Liver (tissue), 9 donors: Measurements from ENCODE around the gene NLRP6. TPM values are rescaled to one million over a fixed set of nuclear protein-coding genes. Genes with fewer than 3 reads are reported as not detected.

Experiments
- DNase-seq: peaks from one replicate; pipeline ENCODE4 v3.0.0-alpha.2; 2017; ENCODE audit warnings: low spot score
- H3K27ac ChIP-seq, 2 donors: one replicate each; pipeline ENCODE4 v1.7.0; 2013; ENCODE audit warnings: inconsistent platforms in 2 of 2, low read length in 2 of 2, control low read depth in 1 of 2, low read depth in 1 of 2, mild to moderate bottlenecking in 1 of 2
- H3K27me3 ChIP-seq, 4 donors: one replicate each; pipeline versions ENCODE4 v1.6.1 to v1.7.0; 2013; ENCODE audit warnings: low read length in 3 of 4, inconsistent platforms in 1 of 4, mild to moderate bottlenecking in 1 of 4, moderate library complexity in 1 of 4; ENCODE audit not compliant: control insufficient read depth in 4 of 4, insufficient read depth in 4 of 4
- H3K36me3 ChIP-seq, 4 donors: one replicate each; pipeline versions ENCODE4 v1.6.1 to v1.7.0; 2013; ENCODE audit warnings: low read length in 3 of 4, mild to moderate bottlenecking in 3 of 4, low read depth in 1 of 4, moderate library complexity in 1 of 4; ENCODE audit not compliant: control insufficient read depth in 4 of 4, insufficient read depth in 3 of 4
- H3K4me1 ChIP-seq, 4 donors: one replicate each; pipeline versions ENCODE4 v1.6.1 to v1.7.0; 2013; ENCODE audit warnings: low read length in 3 of 4, mild to moderate bottlenecking in 3 of 4, moderate library complexity in 1 of 4; ENCODE audit not compliant: control insufficient read depth in 4 of 4, insufficient read depth in 4 of 4
- H3K4me3 ChIP-seq, 3 donors: one replicate each; pipeline versions ENCODE4 v1.6.1 to v1.7.0; 2013; ENCODE audit warnings: low read length in 3 of 3, control low read depth in 1 of 3, low read depth in 1 of 3, mild to moderate bottlenecking in 1 of 3
- H3K9ac ChIP-seq, 2 donors: one replicate each; pipeline ENCODE4 v1.7.0; 2013; ENCODE audit warnings: low read length in 2 of 2, mild to moderate bottlenecking in 2 of 2, moderate library complexity in 2 of 2, control low read depth in 1 of 2, low read depth in 1 of 2
- H3K9me3 ChIP-seq, 4 donors: one replicate each; pipeline versions ENCODE4 v1.6.1 to v1.7.0; 2013; ENCODE audit warnings: low read length in 3 of 4; ENCODE audit not compliant: control insufficient read depth in 4 of 4
- ATF3 ChIP-seq: IDR thresholded peaks from 2 replicates; pipeline ENCODE4 v1.6.1; 2016; ENCODE audit warnings: antibody characterized with exemption
- CTCF ChIP-seq: fragments of 150-350 bp; IDR thresholded peaks from 2 replicates; pipeline ENCODE4 v1.5.1; 2017; ENCODE audit warnings: improper control_type of control experiment, low read depth, low read length; ENCODE audit not compliant: missing input control
- EGR1 ChIP-seq, 2 donors: IDR thresholded peaks; 2 replicates each; pipeline ENCODE4 v1.6.1; 2016 to 2018; ENCODE audit warnings: antibody characterized with exemption in 2 of 2, low read depth in 2 of 2
- FOXA1 ChIP-seq: IDR thresholded peaks from 2 replicates; pipeline ENCODE4 v1.6.1; 2016; ENCODE audit warnings: antibody characterized with exemption
- FOXA2 ChIP-seq: IDR thresholded peaks from 2 replicates; pipeline ENCODE4 v1.6.1; 2016; ENCODE audit warnings: antibody characterized with exemption
- HNF4A ChIP-seq, 2 donors: conservative IDR thresholded peaks; 2 replicates each; pipeline ENCODE4 v1.6.1; 2016; ENCODE audit warnings: antibody characterized with exemption in 2 of 2, mild to moderate bottlenecking in 2 of 2
- HNF4G ChIP-seq: IDR thresholded peaks from 2 replicates; pipeline ENCODE4 v1.6.1; 2016; ENCODE audit warnings: antibody characterized with exemption
- JUND ChIP-seq, 2 donors: IDR thresholded peaks; 2 replicates each; pipeline ENCODE4 v1.6.1; 2016; ENCODE audit warnings: antibody characterized with exemption in 2 of 2
- MAX ChIP-seq: IDR thresholded peaks from 2 replicates; pipeline ENCODE4 v1.6.1; 2016; ENCODE audit warnings: antibody characterized with exemption
- NR2F2 ChIP-seq: IDR thresholded peaks from 2 replicates; pipeline ENCODE4 v1.6.1; 2016; ENCODE audit warnings: antibody characterized with exemption
- RAD21 ChIP-seq, 2 donors: IDR thresholded peaks; 2 replicates each; pipeline ENCODE4 v1.6.1; 2016; ENCODE audit warnings: antibody characterized with exemption in 2 of 2, mild to moderate bottlenecking in 2 of 2
- REST ChIP-seq: IDR thresholded peaks from 2 replicates; pipeline ENCODE4 v1.6.1; 2016; ENCODE audit warnings: antibody characterized with exemption, mild to moderate bottlenecking
- RXRA ChIP-seq, 2 donors: IDR thresholded peaks; 2 replicates each; pipeline ENCODE4 v1.6.1; 2017 to 2018; ENCODE audit warnings: antibody characterized with exemption in 2 of 2, mild to moderate bottlenecking in 1 of 2
- SP1 ChIP-seq: IDR thresholded peaks from 2 replicates; pipeline ENCODE4 v1.6.1; 2018; ENCODE audit warnings: antibody characterized with exemption, mild to moderate bottlenecking
- TAF1 ChIP-seq: conservative IDR thresholded peaks from 2 replicates; pipeline ENCODE4 v1.6.1; 2016; ENCODE audit warnings: antibody characterized with exemption, mild to moderate bottlenecking
- YY1 ChIP-seq: IDR thresholded peaks from 2 replicates; pipeline ENCODE4 v1.6.1; 2016; ENCODE audit warnings: antibody characterized with exemption, mild to moderate bottlenecking
- ZBTB33 ChIP-seq: IDR thresholded peaks from 2 replicates; pipeline ENCODE4 v1.6.1; 2016; ENCODE audit warnings: antibody characterized with exemption
- WGBS: extraction: QIAGEN DNeasy Blood & Tissue Kit; methylation state at CpG from one replicate; pipeline ENCODE4 v1.1.7; 2013; 5-methylcytosine and 5-hydroxymethylcytosine counted together
- polyA plus RNA-seq, 2 donors: library from polyadenylated mRNA; stranded (reverse) in 1 of 2; unstranded in 1 of 2; fragments of 200-250 nt in 1 of 2; fragments of >200 nt in 1 of 2; fragmentation: Nextera tagmentation in 1 of 2; extraction: Ambion mirVana in 1 of 2; gene quantifications; one replicate each; pipeline versions ENCODE4 v1.2.1 to v1.2.3, GENCODE V29; 2013 to 2015
- total RNA-seq, 2 donors: library from RNA; depleted of rRNA; stranded (reverse); fragments of >200 nt; gene quantifications; one replicate each; pipeline ENCODE4 v1.2.3, GENCODE V29; 2014
- donor health status: healthy.
- donor health status: healthy.
- donor health status: healthy.
- donor health status: healthy.
- donor health status: healthy.

NLRP6 gene
- total and polyA plus RNA-seq, 4 donors: 0.05 to 5.7 (median 0.97) TPM

- Histone ChIP-seq H3K4me3 (peak overlapping the region; percentile 50 to 85 (median 84)), H3K9me3 (no peaks in the 10 kb centered on the region), H3K27me3 (no peaks in the 10 kb centered on the region), H3K36me3 (peaks cover 0 to 12% (median 4%) of the 10 kb centered on the region in 4 donors), H3K27ac (peak overlapping the region; percentile 64 to 82), H3K4me1 (peaks cover 3 to 26% (median 19%) of the 10 kb centered on the region in 4 donors), H3K9ac (peak overlapping the region; percentile 65 to 87)
- TF ChIP-seq REST: no peak
- no peak for TF ChIP-seq RXRA (IDR thresholded peaks at IDR 0.05)
- TF ChIP-seq ATF3: no peak
- no peak for TF ChIP-seq FOXA2
- no peak for TF ChIP-seq HNF4A (conservative IDR thresholded peaks at IDR 0.05)
- no peak for TF ChIP-seq NR2F2
- no peak for TF ChIP-seq YY1
- no peak for TF ChIP-seq TAF1
- no peak for TF ChIP-seq EGR1 (IDR thresholded peaks at IDR 0.05; ENCODE audit: low read depth in 2 of 2)
- no peak for TF ChIP-seq MAX
- no peak for TF ChIP-seq CTCF
- no peak for TF ChIP-seq SP1
- TF ChIP-seq ZBTB33: no peak
- TF ChIP-seq JUND (IDR thresholded peaks at IDR 0.05): no peak
- TF ChIP-seq FOXA1: no peak
- no peak for TF ChIP-seq HNF4G
- no peak for TF ChIP-seq RAD21 (IDR thresholded peaks at IDR 0.05)
- DNase-seq: no peak
- 4% methylated on average over 13 of the region's 13 CpGs for WGBS
These were observed 42.6 kb upstream of the NLRP6 start for GRCh38 chr11:235609-235996.
